Osteocyte (in vitro differentiated cells): ENCODE data around the gene LPIN1. TPM values are rescaled to one million over a fixed set of nuclear protein-coding genes. Genes with fewer than 3 reads are reported as not detected.
A peak's percentile ranks its signal among the peaks of the same experiment; 100 is the strongest.

Experiments
- DNase-seq: peaks from one replicate; pipeline ENCODE4 v3.0.0; 2021; ENCODE audit warnings: mixed read lengths; ENCODE audit not compliant: unreplicated experiment; ENCODE audit errors: extremely low spot score
- H3K27ac Mint-ChIP-seq: one replicate; pipeline ENCODE4 v1.8.0; 2021; ENCODE audit warnings: mild to moderate bottlenecking, mixed read lengths; ENCODE audit not compliant: unreplicated experiment
- H3K27me3 Mint-ChIP-seq: one replicate; pipeline ENCODE4 v1.8.0; 2021; ENCODE audit warnings: mixed read lengths; ENCODE audit not compliant: unreplicated experiment
- H3K36me3 Mint-ChIP-seq: one replicate; pipeline ENCODE4 v1.8.0; 2021; ENCODE audit warnings: mixed read lengths; ENCODE audit not compliant: unreplicated experiment
- H3K4me1 Mint-ChIP-seq: one replicate; pipeline ENCODE4 v1.8.0; 2021; ENCODE audit warnings: mixed read lengths; ENCODE audit not compliant: unreplicated experiment
- H3K4me3 Mint-ChIP-seq: one replicate; pipeline ENCODE4 v1.8.0; 2021; ENCODE audit warnings: mild to moderate bottlenecking, moderate library complexity, mixed read lengths; ENCODE audit not compliant: unreplicated experiment
- H3K9me3 Mint-ChIP-seq: one replicate; pipeline ENCODE4 v1.8.0; 2021; ENCODE audit warnings: mixed read lengths; ENCODE audit not compliant: unreplicated experiment
- CTCF ChIP-seq: fragments of 200-600 bp; sonication (generic); IDR thresholded peaks from 2 replicates; pipeline ENCODE4 v1.5.0; 2021; ENCODE audit warnings: antibody characterized with exemption, mild to moderate bottlenecking, moderate library complexity
- total RNA-seq: library from RNA; stranded (reverse); gene quantifications from 2 replicates; pipeline ENCODE4 v1.2.1, GENCODE V29; 2021

LPIN1 gene
- total RNA-seq, 1 donor from 2014 or later: 26.7 TPM

- no peak overlapping the region for H3K4me3 Mint-ChIP-seq
- peaks cover 34% of the 10 kb centered on the region for H3K36me3 Mint-ChIP-seq
- H3K27ac Mint-ChIP-seq: peak overlapping the region; percentile 48
- DNase-seq: no peak
- no peaks in the 10 kb centered on the region for H3K27me3 Mint-ChIP-seq
- no peaks in the 10 kb centered on the region for H3K9me3 Mint-ChIP-seq
- TF ChIP-seq CTCF: no peak
- H3K4me1 Mint-ChIP-seq: peaks cover 20% of the 10 kb centered on the region
These were observed 27.5 kb downstream of the LPIN1 start for GRCh38 chr2:11773747-11774525.

GRCh38 chr2:11774600-11774999 lies 28.2 kb downstream of the LPIN1 start:
- no peak overlapping the region for H3K4me3 Mint-ChIP-seq
- no peak overlapping the region for H3K27ac Mint-ChIP-seq
- DNase-seq: no peak
- peaks cover 37% of the 10 kb centered on the region for H3K36me3 Mint-ChIP-seq
- H3K27me3 Mint-ChIP-seq: no peaks in the 10 kb centered on the region
- peaks cover 24% of the 10 kb centered on the region for H3K4me1 Mint-ChIP-seq
- no peaks in the 10 kb centered on the region for H3K9me3 Mint-ChIP-seq
- TF ChIP-seq CTCF: no peak

GRCh38 chr2:11775384-11775783 lies 29.0 kb downstream of the LPIN1 start:
- Mint-ChIP-seq H3K4me1 (peaks cover 24% of the 10 kb centered on the region), H3K27me3 (no peaks in the 10 kb centered on the region), H3K4me3 (no peak overlapping the region), H3K9me3 (no peaks in the 10 kb centered on the region), H3K36me3 (peaks cover 41% of the 10 kb centered on the region), H3K27ac (no peak overlapping the region)
- no peak for TF ChIP-seq CTCF
- no peak for DNase-seq

- no peaks in the 10 kb centered on the region for H3K27me3 Mint-ChIP-seq
- no peak for TF ChIP-seq CTCF
- H3K4me3 Mint-ChIP-seq: no peak overlapping the region
- peak; percentile 62 for DNase-seq
- H3K36me3 Mint-ChIP-seq: peaks cover 41% of the 10 kb centered on the region
- H3K9me3 Mint-ChIP-seq: no peaks in the 10 kb centered on the region
- H3K27ac Mint-ChIP-seq: no peak overlapping the region
- peaks cover 24% of the 10 kb centered on the region for H3K4me1 Mint-ChIP-seq
These were observed 30.8 kb downstream of the LPIN1 start for GRCh38 chr2:11777066-11777782.

- no peak for DNase-seq
- Mint-ChIP-seq H3K9me3 (no peaks in the 10 kb centered on the region), H3K4me3 (no peak overlapping the region), H3K4me1 (peaks cover 24% of the 10 kb centered on the region), H3K27me3 (no peaks in the 10 kb centered on the region), H3K27ac (no peak overlapping the region), H3K36me3 (peaks cover 40% of the 10 kb centered on the region)
- TF ChIP-seq CTCF: no peak
These were observed 31.5 kb downstream of the LPIN1 start for GRCh38 chr2:11777886-11778415.
